H9 (cell line): ENCODE results near the gene VGLL3. TPM values are rescaled to one million over a fixed set of nuclear protein-coding genes. Genes with fewer than 3 reads are reported as not detected.

Source experiments
- DNase-seq: peaks from one replicate; pipeline ENCODE4 v3.0.0-alpha.2; 2017
- H2AFZ ChIP-seq: one replicate; pipeline ENCODE4 v1.6.1; 2013; ENCODE audit warnings: mild to moderate bottlenecking, low read length, control low read depth, moderate library complexity
- H2AK5ac ChIP-seq: 2 replicates; pipeline ENCODE4 v1.6.1; 2013; ENCODE audit warnings: low read length, control low read depth, mixed read lengths; ENCODE audit not compliant: insufficient read length
- H2BK120ac ChIP-seq: one replicate; pipeline ENCODE4 v1.6.1; 2013; ENCODE audit warnings: low read depth, mild to moderate bottlenecking, low read length, control low read depth, inconsistent platforms; ENCODE audit not compliant: poor library complexity, severe bottlenecking
- H2BK12ac ChIP-seq: 2 replicates; pipeline ENCODE4 v1.6.1; 2013; ENCODE audit warnings: low read length, control low read depth, mixed read lengths, low read depth; ENCODE audit not compliant: insufficient read length
- H2BK15ac ChIP-seq: 2 replicates; pipeline ENCODE4 v1.6.1; 2013; ENCODE audit warnings: low read depth, low read length, control low read depth
- H2BK20ac ChIP-seq: one replicate; pipeline ENCODE4 v1.6.1; 2013; ENCODE audit warnings: low read depth, mild to moderate bottlenecking, low read length, control low read depth, inconsistent platforms; ENCODE audit not compliant: poor library complexity, severe bottlenecking
- H2BK5ac ChIP-seq: 2 replicates; pipeline ENCODE4 v1.6.1; 2013; ENCODE audit warnings: low read length, control low read depth, mixed read lengths; ENCODE audit not compliant: insufficient read length
- H3K14ac ChIP-seq: 2 replicates; pipeline ENCODE4 v1.6.1; 2013; ENCODE audit warnings: low read length, control low read depth; ENCODE audit not compliant: insufficient read depth
- H3K18ac ChIP-seq: 2 replicates; pipeline ENCODE4 v1.6.1; 2013; ENCODE audit warnings: low read depth, mild to moderate bottlenecking, mixed read lengths, low read length, control low read depth; ENCODE audit not compliant: insufficient read length
- H3K23ac ChIP-seq: 2 replicates; pipeline ENCODE4 v1.6.1; 2013; ENCODE audit warnings: low read length, control low read depth, mixed read lengths, low read depth; ENCODE audit not compliant: insufficient read length
- H3K23me2 ChIP-seq: 2 replicates; pipeline ENCODE4 v1.6.1; 2013; ENCODE audit warnings: low read depth, mild to moderate bottlenecking, mixed read lengths, low read length, control low read depth; ENCODE audit not compliant: insufficient read length, poor library complexity, severe bottlenecking
- H3K27ac ChIP-seq: 2 replicates; pipeline ENCODE4 v1.5.1; 2013; ENCODE audit warnings: low read length, control low read depth, mixed read lengths, low read depth; ENCODE audit not compliant: insufficient read length
- H3K27me3 ChIP-seq: 2 replicates; pipeline ENCODE4 v1.6.1; 2013; ENCODE audit warnings: low read length, control low read depth, inconsistent platforms; ENCODE audit not compliant: insufficient read depth
- H3K4ac ChIP-seq: 2 replicates; pipeline ENCODE4 v1.6.1; 2013; ENCODE audit warnings: low read depth, mild to moderate bottlenecking, control low read depth, inconsistent platforms, low read length, moderate library complexity
- H3K4me1 ChIP-seq: 2 replicates; pipeline ENCODE4 v1.6.1; 2013; ENCODE audit warnings: low read length, control low read depth, inconsistent platforms; ENCODE audit not compliant: insufficient read depth
- H3K4me2 ChIP-seq: 2 replicates; pipeline ENCODE4 v1.6.1; 2013; ENCODE audit warnings: low read length, control low read depth, mixed read lengths; ENCODE audit not compliant: insufficient read length, insufficient read depth
- H3K56ac ChIP-seq: 2 replicates; pipeline ENCODE4 v1.6.1; 2013; ENCODE audit warnings: low read depth, mild to moderate bottlenecking, mixed read lengths, low read length, control low read depth; ENCODE audit not compliant: insufficient read length
- H3K79me1 ChIP-seq: 2 replicates; pipeline ENCODE4 v1.6.1; 2013; ENCODE audit warnings: low read depth, mild to moderate bottlenecking, moderate library complexity, low read length, control low read depth, inconsistent platforms; ENCODE audit not compliant: insufficient read depth, poor library complexity, severe bottlenecking
- H3K79me2 ChIP-seq: 2 replicates; pipeline ENCODE4 v1.6.1; 2013; ENCODE audit warnings: low read length, control low read depth, inconsistent platforms; ENCODE audit not compliant: insufficient read depth
- H3K9ac ChIP-seq: 2 replicates; pipeline ENCODE4 v1.6.1; 2013; ENCODE audit warnings: low read length, control low read depth, mixed read lengths; ENCODE audit not compliant: insufficient read length; ENCODE audit errors: extremely low read depth
- H3K9me3 ChIP-seq: one replicate; pipeline ENCODE4 v1.6.1; 2013; ENCODE audit warnings: low read depth, low read length, inconsistent platforms; ENCODE audit not compliant: control insufficient read depth
- H3T11ph ChIP-seq: one replicate; pipeline ENCODE4 v1.6.1; 2013; ENCODE audit warnings: mild to moderate bottlenecking, low read length, control low read depth, inconsistent platforms
- H4K20me1 ChIP-seq: one replicate; pipeline ENCODE4 v1.6.1; 2013; ENCODE audit not compliant: control insufficient read depth, insufficient read length, insufficient read depth
- H4K5ac ChIP-seq: 2 replicates; pipeline ENCODE4 v1.6.1; 2013; ENCODE audit warnings: low read depth, mild to moderate bottlenecking, mixed read lengths, low read length, control low read depth; ENCODE audit not compliant: insufficient read length
- H4K8ac ChIP-seq: replicated peaks from 2 replicates; pipeline ENCODE4 v1.6.1; 2013; ENCODE audit warnings: low read length, control low read depth, mixed read lengths, low read depth; ENCODE audit not compliant: insufficient read length
- H4K91ac ChIP-seq: 2 replicates; pipeline ENCODE4 v1.6.1; 2013; ENCODE audit warnings: low read depth, mild to moderate bottlenecking, moderate library complexity, mixed read lengths, low read length, control low read depth; ENCODE audit not compliant: insufficient read length
- H3K27ac Mint-ChIP-seq, 3 experiments: 2 replicates in 2 of 3; 3 replicates in 1 of 3; pipeline ENCODE4 v1.8.0; 2020 to 2021; ENCODE audit warnings: mixed read lengths in 3 of 3, mild to moderate bottlenecking in 1 of 3, moderate library complexity in 1 of 3
- H3K27me3 Mint-ChIP-seq: 2 replicates; pipeline ENCODE4 v1.8.0; 2021; ENCODE audit warnings: low read depth, mild to moderate bottlenecking, moderate library complexity, mixed read lengths
- H3K36me3 Mint-ChIP-seq, 3 experiments: 2 replicates in 2 of 3; 3 replicates in 1 of 3; pipeline ENCODE4 v1.8.0; 2020 to 2021; ENCODE audit warnings: low read depth in 3 of 3, mixed read lengths in 3 of 3; ENCODE audit not compliant: insufficient read depth in 1 of 3
- H3K4me1 Mint-ChIP-seq, 2 experiments: 2 replicates each; pipeline ENCODE4 v1.8.0; 2020; ENCODE audit warnings: mixed read lengths in 2 of 2
- H3K4me3 Mint-ChIP-seq, 2 experiments: 2 replicates in 1 of 2; 3 replicates in 1 of 2; pipeline ENCODE4 v1.8.0; 2020 to 2021; ENCODE audit warnings: mild to moderate bottlenecking in 2 of 2, mixed read lengths in 2 of 2, moderate library complexity in 1 of 2
- H3K9me3 Mint-ChIP-seq, 2 experiments: 2 replicates in 1 of 2; 3 replicates in 1 of 2; pipeline ENCODE4 v1.8.0; 2020; ENCODE audit warnings: mild to moderate bottlenecking in 2 of 2, mixed read lengths in 2 of 2, moderate library complexity in 1 of 2
- CTCF ChIP-seq: fragments of 200-600 bp; sonication (generic); conservative IDR thresholded peaks from 3 replicates; pipeline ENCODE4 v1.8.0; 2021; ENCODE audit warnings: antibody characterized with exemption, mild to moderate bottlenecking
- WGBS: extraction: QIAGEN DNeasy Blood & Tissue Kit; methylation state at CpG from one replicate; pipeline ENCODE4 v1.1.7; 2013; ENCODE audit warnings: missing lambda C conversion rate, low lambda C conversion rate, mixed read lengths; ENCODE audit not compliant: insufficient read length; ENCODE audit errors: extremely low coverage; 5-methylcytosine and 5-hydroxymethylcytosine counted together
- total RNA-seq: library from RNA; stranded (reverse); gene quantifications from 2 replicates; pipeline ENCODE4 v1.2.1, GENCODE V29; 2021

Gene VGLL3
- total RNA-seq, 1 experiment from 2014 or later: 19.7 TPM

DNA sequence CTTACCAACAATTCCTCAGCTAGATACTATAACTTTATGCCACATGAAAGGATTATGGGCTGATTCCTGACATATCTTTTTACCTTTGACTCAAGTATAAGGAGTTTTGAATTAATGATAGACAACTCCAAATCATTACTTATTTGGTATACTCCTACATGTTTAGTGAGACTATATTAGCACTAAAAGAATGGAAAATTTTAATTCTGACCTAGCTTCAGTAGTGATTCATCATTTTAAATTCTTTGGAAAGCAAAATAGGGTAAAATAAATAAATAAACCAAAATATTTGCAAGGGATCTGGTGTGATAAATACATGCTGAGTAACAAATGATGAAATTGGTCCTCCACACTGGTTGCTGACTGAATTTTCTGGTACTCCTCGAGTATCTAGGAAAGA is 42.3 kb upstream of the VGLL3 start:
- H4K20me1 ChIP-seq: no peaks in the 10 kb centered on the region
- H4K91ac ChIP-seq: no peak overlapping the region

More for the DNA sequence above, 42.3 kb upstream of the VGLL3 start:
- TF ChIP-seq CTCF: no peak
- Histone ChIP-seq H3K4me1 (no peaks in the 10 kb centered on the region), H2BK20ac (no peak overlapping the region), H3T11ph (no peak overlapping the region), H3K4ac (no peak overlapping the region), H2BK12ac (no peak overlapping the region), H3K14ac (no peak overlapping the region), H3K27ac (no peak overlapping the region), H2AK5ac (no peak overlapping the region), H2BK120ac (no peak overlapping the region), H3K18ac (no peak overlapping the region), H3K79me1 (no peaks in the 10 kb centered on the region), H3K23me2 (no peaks in the 10 kb centered on the region), H3K79me2 (no peaks in the 10 kb centered on the region), H2BK5ac (no peak overlapping the region), H3K23ac (no peak overlapping the region), H3K9ac (no peak overlapping the region), H3K27me3 (no peaks in the 10 kb centered on the region), H3K56ac (no peak overlapping the region), H3K9me3 (no peaks in the 10 kb centered on the region), H2BK15ac (no peak overlapping the region), H4K8ac (no peak overlapping the region), H2AFZ (no peak overlapping the region), H4K5ac (no peak overlapping the region), H3K4me2 (no peak overlapping the region)
- H3K4me1 Mint-ChIP-seq: no peaks in the 10 kb centered on the region
- H3K9me3 Mint-ChIP-seq: no peaks in the 10 kb centered on the region
- H3K27ac Mint-ChIP-seq: no peak overlapping the region
- H3K27me3 Mint-ChIP-seq: no peaks in the 10 kb centered on the region
- no peak for DNase-seq
- WGBS: no CpG with 5 or more reads among the region's 1 CpG
- H3K4me3 Mint-ChIP-seq: no peak overlapping the region
- no peaks in the 10 kb centered on the region for H3K36me3 Mint-ChIP-seq
